Loucy (cell line): Measurements from ENCODE around the gene CTNNBIP1.

ENCODE experiments used
- CTCF ChIP-seq: fragments of 200-600 bp; sonication (generic); conservative IDR thresholded peaks from 2 replicates; pipeline ENCODE4 v1.5.1; 2014; ENCODE audit warnings: mild to moderate bottlenecking, antibody characterized with exemption, low read length
- EZH2phosphoT487 ChIP-seq: fragments of 200-600 bp; IDR thresholded peaks from 2 replicates; pipeline ENCODE4 v1.6.1; 2018; ENCODE audit warnings: antibody characterized with exemption, mild to moderate bottlenecking, moderate library complexity, borderline replicate concordance

- TF ChIP-seq CTCF, result no peak
- TF ChIP-seq EZH2phosphoT487, result no peak
Measured at GRCh38 chr1:9891207-9891606, 18.9 kb downstream of the CTNNBIP1 start.
